Spleen (tissue), 7 donors: ENCODE measurements around the gene ZNF600.
"Not testable (repeated sequence)": the region's sequence is repeated elsewhere in the genome, so short reads cannot be mapped to it uniquely, and the experiment has no call there.

Experiments used
- CTCF ChIP-seq, 11 experiments: fragments of 200-600 bp in 7 of 11; fragments of 450-650 bp in 4 of 11; sonication (generic) in 4 of 11; IDR thresholded peaks in 8 of 11; conservative IDR thresholded peaks in 3 of 11; 1 replicate in 7 of 11; 2 replicates in 4 of 11; pipeline versions ENCODE4 v1.4.0 to v1.8.0; 2016 to 2021; ENCODE audit warnings: antibody characterized with exemption in 11 of 11, inconsistent platforms in 4 of 11, mild to moderate bottlenecking in 1 of 11
- POLR2A ChIP-seq, 3 donors: fragments of 450-650 bp; IDR thresholded peaks; one replicate each; pipeline ENCODE4 v1.5.1; 2017; ENCODE audit warnings: antibody characterized with exemption in 3 of 3, mild to moderate bottlenecking in 1 of 3
- POLR2AphosphoS5 ChIP-seq, 3 donors: sonication (generic); formaldehyde crosslinking; IDR thresholded peaks; one replicate each; pipeline ENCODE4 v1.5.1; 2017; ENCODE audit warnings: antibody characterized with exemption in 3 of 3
- donor health status: DM: no; HTN: no; CAD: no; lungs with moderate emphysema.
- donor health status: DM: no; HTN: no; CAD: no.
- donor health status: DM: no; HTN: no; CAD: no.

GRCh38 chr19:52782864-52783263 lies 3.7 kb downstream of the ZNF600 start:
- TF ChIP-seq CTCF (IDR thresholded peaks at IDR 0.05 in 8 of 11, conservative IDR thresholded peaks at IDR 0.05 in 3 of 11); POLR2A (IDR thresholded peaks at IDR 0.05); POLR2AphosphoS5 (IDR thresholded peaks at IDR 0.05): not testable (repeated sequence)
